Endothelial cell of umbilical vein (primary cell): ENCODE data around the gene SMIM41. TPM values are rescaled to one million over a fixed set of nuclear protein-coding genes. Genes with fewer than 3 reads are reported as not detected.

Experiments
- BruUV-seq: library from RNA; stranded (reverse); fragments of 400-500 nt; replicated peaks from 2 replicates; lab custom pipeline; 2021; lab: Mats Ljungman, UMichigan
- CTCF ChIA-PET: fragments of 300-600, 350-600 bp; sonication (Branson Sonifier 250); formaldehyde crosslinking; loops from one replicate; lab custom pipeline; 2021; ENCODE audit warnings: antibody characterized with exemption, inconsistent platforms; lab: Charles Lee
- POLR2A ChIA-PET: fragments of 300-600, 350-600 bp; sonication (Branson Sonifier 250); formaldehyde crosslinking; loops from one replicate; lab custom pipeline; 2021; ENCODE audit warnings: antibody characterized with exemption, inconsistent platforms; lab: Charles Lee
- DNase-seq: peaks from one replicate; pipeline ENCODE4 v3.0.0-alpha.2; 2011; ENCODE audit warnings: low read depth, low spot score
- FAIRE-seq: peaks from 2 replicates; lab custom pipeline; 2011; peaks lifted over from hg19 to GRCh38; lab: Jason Lieb, UNC
- H2AFZ ChIP-seq: 2 replicates; pipeline ENCODE4 v1.6.0; 2012; ENCODE audit warnings: low read depth, low read length, control low read depth, inconsistent platforms
- H3K27ac ChIP-seq: 2 replicates; pipeline ENCODE4 v1.5.1; 2011; ENCODE audit warnings: low read depth, mild to moderate bottlenecking, control low read depth, low read length, moderate library complexity; ENCODE audit not compliant: insufficient read depth
- H3K27me3 ChIP-seq, 2 experiments: 2 replicates each; pipeline versions ENCODE4 v1.6.0 to v1.6.1; 2011; ENCODE audit warnings: low read length in 2 of 2, mixed read lengths in 1 of 2; ENCODE audit not compliant: control insufficient read depth in 2 of 2, insufficient read depth in 2 of 2
- H3K36me3 ChIP-seq, 2 experiments: 2 replicates in 1 of 2; 3 replicates in 1 of 2; pipeline ENCODE4 v1.5.1; 2011; ENCODE audit warnings: low read length in 2 of 2, mild to moderate bottlenecking in 1 of 2, moderate library complexity in 1 of 2; ENCODE audit not compliant: control insufficient read depth in 2 of 2, insufficient read depth in 2 of 2; ENCODE audit errors: extremely low read depth in 1 of 2
- H3K4me1 ChIP-seq: 3 replicates; pipeline ENCODE4 v1.5.1; 2011; ENCODE audit warnings: mild to moderate bottlenecking, low read length; ENCODE audit not compliant: control insufficient read depth, insufficient read depth; ENCODE audit errors: extremely low read depth
- H3K4me2 ChIP-seq: 2 replicates; pipeline ENCODE4 v1.6.1; 2011; ENCODE audit warnings: low read length, control low read depth, mixed read lengths; ENCODE audit not compliant: insufficient read depth
- H3K4me3 ChIP-seq, 3 experiments: fragments of 200-600 bp in 1 of 3; sonication (generic), shearing (Covaris generic) in 1 of 3; replicated peaks in 1 of 3; 2 replicates each; pipeline ENCODE4 v1.5.1; 2011 to 2016; ENCODE audit warnings: control low read depth in 3 of 3, low read length in 3 of 3, mild to moderate bottlenecking in 2 of 3, inconsistent platforms in 1 of 3, low read depth in 1 of 3, moderate library complexity in 1 of 3; ENCODE audit not compliant: insufficient read depth in 1 of 3
- H3K79me2 ChIP-seq: 2 replicates; pipeline ENCODE4 v1.6.0; 2012; ENCODE audit warnings: low read length, inconsistent platforms; ENCODE audit not compliant: control insufficient read depth, insufficient read depth
- H3K9ac ChIP-seq: replicated peaks from 2 replicates; pipeline ENCODE3; 2011; ENCODE audit warnings: low read length, control low read depth; ENCODE audit not compliant: insufficient read depth; ENCODE audit errors: extremely low read depth
- H3K9me1 ChIP-seq: replicated peaks from 3 replicates; pipeline ENCODE4 v1.6.0; 2011; ENCODE audit warnings: mild to moderate bottlenecking, low read length; ENCODE audit not compliant: control insufficient read depth, insufficient read depth; ENCODE audit errors: extremely low read depth
- H3K9me3 ChIP-seq: replicated peaks from 2 replicates; pipeline ENCODE4 v1.5.1; 2012; ENCODE audit warnings: low read length, inconsistent platforms; ENCODE audit not compliant: control insufficient read depth, insufficient read depth
- H4K20me1 ChIP-seq: replicated peaks from 2 replicates; pipeline ENCODE3; 2011; ENCODE audit warnings: mild to moderate bottlenecking, low read length; ENCODE audit not compliant: control insufficient read depth, insufficient read depth; ENCODE audit errors: extremely low read depth
- CTCF ChIP-seq, 2 donors: IDR thresholded peaks; 1 replicate in 1 of 2; 2 replicates in 1 of 2; pipeline ENCODE4 v1.5.1; 2011; ENCODE audit warnings: low read length in 2 of 2, mild to moderate bottlenecking in 2 of 2, moderate library complexity in 2 of 2, control low read depth in 1 of 2, inconsistent platforms in 1 of 2, low read depth in 1 of 2; ENCODE audit not compliant: insufficient read depth in 1 of 2; ENCODE audit errors: extremely low read depth in 1 of 2
- EZH2 ChIP-seq: IDR thresholded peaks from 2 replicates; pipeline ENCODE4 v1.6.1; 2012; ENCODE audit warnings: borderline replicate concordance, low read depth, mild to moderate bottlenecking, moderate library complexity, low read length, inconsistent platforms; ENCODE audit not compliant: severe bottlenecking
- FOS ChIP-seq: IDR thresholded peaks from 2 replicates; pipeline ENCODE4 v1.6.1; 2011; ENCODE audit warnings: mild to moderate bottlenecking, low read length, moderate library complexity, borderline replicate concordance; ENCODE audit not compliant: insufficient read depth
- GATA2 ChIP-seq: IDR thresholded peaks from 2 replicates; pipeline ENCODE4 v1.7.0; 2011; ENCODE audit warnings: low read depth, mild to moderate bottlenecking, moderate library complexity, mixed read lengths, low read length; ENCODE audit not compliant: insufficient read length, insufficient read depth
- JUN ChIP-seq: IDR thresholded peaks from 2 replicates; pipeline ENCODE4 v1.6.1; 2011; ENCODE audit warnings: borderline replicate concordance, low read depth; ENCODE audit not compliant: insufficient read length, insufficient read depth
- MYC ChIP-seq: IDR thresholded peaks from one replicate; pipeline ENCODE4 v1.6.1; 2011; ENCODE audit warnings: mild to moderate bottlenecking, low read depth, low read length
- POLR2A ChIP-seq: IDR thresholded peaks from 2 replicates; pipeline ENCODE4 v1.6.1; 2012; ENCODE audit warnings: low read depth, mild to moderate bottlenecking, control low read depth, low read length
- POLR2AphosphoS5 ChIP-seq: IDR thresholded peaks from 2 replicates; pipeline ENCODE4 v1.6.1; 2012; ENCODE audit warnings: low read depth, mild to moderate bottlenecking, control low read depth, low read length, moderate library complexity; ENCODE audit not compliant: insufficient read depth
- dilution Hi-C: fragments of 300-500 bp; cut with MboI; formaldehyde crosslinking; loops from one replicate; pipeline ENCODE4 v1.15.0; 2019; ENCODE audit warnings: low sequenced_read_pairs; ENCODE audit not compliant: extremely low pct_ligation_motif_present
- intact Hi-C: fragments of 100-400 bp; cut with micrococcal nuclease; formaldehyde crosslinking; loops from one replicate; pipeline ENCODE4 v1.10.0; 2022
- polyA plus RNA-seq, 4 experiments: library from polyadenylated mRNA; depleted of rRNA in 3 of 4; stranded (reverse) in 3 of 4; unstranded in 1 of 4; fragments of >200 nt; gene quantifications; 2 replicates each; pipeline versions ENCODE4 v1.2.1 to v1.2.3, GENCODE V29; 2011 to 2012; ENCODE audit warnings: missing spikeins in 1 of 4
- total RNA-seq: library from RNA; stranded (reverse); gene quantifications from 2 replicates; pipeline ENCODE4 v1.2.3, GENCODE V29; 2021
- TF ChIP-seq, protein P1 (sequence below): IDR thresholded peaks from 2 replicates; pipeline ENCODE4 v1.6.1; 2011; ENCODE audit not compliant: insufficient read depth, insufficient read length

SMIM41 gene
- total and polyA plus RNA-seq, 2 donors (not counting 3 experiments of a cell fraction or from before 2014, with no cell fraction given): not detected

DNA sequence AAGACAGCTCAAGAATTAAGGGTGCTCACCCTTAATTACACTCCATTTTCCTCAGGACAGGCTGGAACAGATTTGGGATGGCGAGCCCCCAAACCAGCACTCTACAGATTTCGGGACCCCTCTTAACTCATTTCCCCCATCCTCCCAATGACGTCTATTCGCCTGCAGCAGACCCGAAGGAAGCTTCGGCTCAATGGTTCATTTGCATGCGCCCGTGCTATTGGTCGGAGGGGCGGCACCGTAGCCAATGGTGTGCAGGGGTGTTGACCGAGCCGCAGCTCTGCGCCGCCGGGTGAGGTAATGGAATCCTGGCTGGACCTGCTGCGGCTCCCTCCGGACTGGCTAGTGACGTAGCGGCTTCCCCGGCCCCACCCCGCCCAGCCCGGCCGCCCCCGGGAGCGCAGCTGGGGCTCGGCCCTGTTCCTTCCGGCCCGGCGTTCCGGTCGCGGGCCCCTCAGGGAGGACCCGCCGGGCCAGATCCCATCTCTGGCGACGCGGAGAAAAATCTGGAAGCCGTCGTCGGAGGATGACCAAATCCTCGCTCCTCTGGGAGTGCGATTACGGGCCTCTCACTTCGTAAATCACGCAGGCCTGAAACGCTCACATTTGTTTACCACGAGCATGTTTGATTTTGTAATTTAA, 46.6 kb upstream of the SMIM41 start:
- Histone ChIP-seq H3K27me3 (no peaks in the 10 kb centered on the region), H4K20me1 (no peaks in the 10 kb centered on the region), H2AFZ (peak overlapping the region; percentile 76), H3K36me3 (no peaks in the 10 kb centered on the region), H3K4me1 (peaks cover 21% of the 10 kb centered on the region), H3K79me2 (no peaks in the 10 kb centered on the region), H3K9me3 (no peaks in the 10 kb centered on the region), H3K27ac (peak overlapping the region; percentile 74), H3K9me1 (no peaks in the 10 kb centered on the region), H3K4me3 (peak overlapping the region in 2 of 3 experiments; percentile 30 to 60), H3K9ac (peak overlapping the region; percentile 78), H3K4me2 (peak overlapping the region; percentile 92)
- peak; percentile 98 for DNase-seq
- TF ChIP-seq POLR2AphosphoS5 (peak; percentile 91), POLR2A (peak; percentile 26), MYC (no peak), JUN (peak; percentile 31)
- CTCF ChIA-PET: interaction anchor here (0.6 to 6.7 kb wide), 27 partner anchors 9 to 948 kb away, joined by 3 to 68 read pairs (median 5); partner anchors contain the start of genes ATG101, NR4A1 and TAMALIN
- FAIRE-seq: peak; percentile 99
- no TSS peak for BruUV-seq
- POLR2A ChIA-PET: interaction anchor here (0.6 to 1.4 kb wide), 7 partner anchors 11 to 37 kb away, joined by 3 to 15 read pairs (median 4); partner anchors contain the start of genes ATG101 and TAMALIN
- intact Hi-C loops (loop anchor here (1.0 kb wide), 2 partner anchors 18 to 36 kb away; partner anchors contain the start of genes ATG101 and NR4A1), dilution Hi-C loops (no loop called here)

- no peak overlapping the region for H2AFZ ChIP-seq
- POLR2A ChIA-PET: interaction anchor here (0.9 to 1.4 kb wide), 4 partner anchors 11 to 36 kb away, joined by 3 to 15 read pairs (median 6); partner anchors contain the start of genes ATG101 and TAMALIN
- TSS peak; percentile 98 for BruUV-seq
Observed at GRCh38 chr12:52033446-52034140, 45.9 kb upstream of the SMIM41 start.

More at GRCh38 chr12:52033446-52034140, 45.9 kb upstream of the SMIM41 start:
- no peaks in the 10 kb centered on the region for H4K20me1 ChIP-seq
- no peaks in the 10 kb centered on the region for H3K79me2 ChIP-seq
- H3K27ac ChIP-seq: peak overlapping the region; percentile 74
- no peaks in the 10 kb centered on the region for H3K27me3 ChIP-seq
- intact Hi-C loops: loop anchor here (1.0 kb wide), 2 partner anchors 18 to 36 kb away; partner anchors contain the start of genes ATG101 and NR4A1
- CTCF ChIA-PET: interaction anchor here (0.8 to 6.7 kb wide), 22 partner anchors 8 to 837 kb away, joined by 3 to 68 read pairs (median 6); partner anchors contain the start of genes ATG101, NR4A1 and TAMALIN
- peak overlapping the region; percentile 26 for H3K4me2 ChIP-seq
- DNase-seq: no peak
- H3K9me3 ChIP-seq: no peaks in the 10 kb centered on the region
- no peaks in the 10 kb centered on the region for H3K9me1 ChIP-seq
- FAIRE-seq: no peak
- H3K4me1 ChIP-seq: peaks cover 26% of the 10 kb centered on the region
- dilution Hi-C loops: no loop called here
- TF ChIP-seq POLR2AphosphoS5 (no peak), EZH2 (no peak), JUN (no peak), POLR2A (no peak), GATA2 (no peak), MYC (no peak), FOS (no peak), CTCF (IDR thresholded peaks at IDR 0.05; ENCODE audit: extremely low read depth in 1 of 2, insufficient read depth in 1 of 2, low read depth in 1 of 2, low read length in 2 of 2) (no peak)
- TF ChIP-seq, protein P1, sequence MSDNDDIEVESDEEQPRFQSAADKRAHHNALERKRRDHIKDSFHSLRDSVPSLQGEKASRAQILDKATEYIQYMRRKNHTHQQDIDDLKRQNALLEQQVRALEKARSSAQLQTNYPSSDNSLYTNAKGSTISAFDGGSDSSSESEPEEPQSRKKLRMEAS: no peak
- peak overlapping the region; percentile 78 for H3K9ac ChIP-seq
- H3K4me3 ChIP-seq: peak overlapping the region in 2 of 3 experiments; percentile 14 to 30
- H3K36me3 ChIP-seq: no peaks in the 10 kb centered on the region
